Prostate gland (tissue), 2 donors: ENCODE data around the gene GCNA.

Source experiments
- CTCF ChIP-seq, 4 experiments: fragments of 200-600 bp in 2 of 4; fragments of 450-650 bp in 2 of 4; sonication (generic) in 2 of 4; IDR thresholded peaks; 1 replicate in 3 of 4; 2 replicates in 1 of 4; pipeline ENCODE4 v1.5.1; 2016 to 2019; ENCODE audit warnings: antibody characterized with exemption in 4 of 4, mild to moderate bottlenecking in 2 of 4, moderate library complexity in 2 of 4
- POLR2A ChIP-seq: fragments of 450-650 bp; IDR thresholded peaks from one replicate; pipeline ENCODE4 v1.6.1; 2016; ENCODE audit warnings: antibody characterized with exemption, mild to moderate bottlenecking

- TF ChIP-seq POLR2A (no peak), CTCF (IDR thresholded peaks at IDR 0.05) (no peak)
These were observed 28.3 kb upstream of the GCNA start for GRCh38 chrX:71549986-71550385.
